H54 (cell line): Measurements from ENCODE around the gene TMEM80.

Experiments
- DNase-seq: peaks from one replicate; pipeline ENCODE4 v3.0.0; 2011; ENCODE audit warnings: low spot score, mixed read lengths; ENCODE audit not compliant: insufficient read length
- FAIRE-seq: peaks from 3 replicates; lab custom pipeline; 2011; peaks lifted over from hg19 to GRCh38; lab: Jason Lieb, UNC
- POLR2A ChIP-seq: IDR thresholded peaks from 2 replicates; pipeline ENCODE4 v1.6.1; 2011; ENCODE audit warnings: low read depth, mild to moderate bottlenecking, low read length

The TMEM80 gene

GRCh38 chr11:709109-709997 lies 13.7 kb downstream of the TMEM80 start:
- DNase-seq = no peak
- TF ChIP-seq POLR2A = no peak

GRCh38 chr11:714436-714835 lies 18.8 kb downstream of the TMEM80 start:
- FAIRE-seq (no peak), DNase-seq (no peak)
- TF ChIP-seq POLR2A = no peak

More at GRCh38 chr11:709109-709997, 13.7 kb downstream of the TMEM80 start:
- no peak for FAIRE-seq

- no peak for TF ChIP-seq POLR2A
- DNase-seq (no peak), FAIRE-seq (no peak)
These were observed 23.8 kb downstream of the TMEM80 start for GRCh38 chr11:719214-720016.

- no peak for TF ChIP-seq POLR2A
- DNase-seq = no peak
- no peak for FAIRE-seq
These were observed 24.5 kb downstream of the TMEM80 start for GRCh38 chr11:720017-720641.

- FAIRE-seq (no peak), DNase-seq (no peak)
- no peak for TF ChIP-seq POLR2A
These were observed 25.1 kb downstream of the TMEM80 start for GRCh38 chr11:720642-721246.

GRCh38 chr11:721247-721740 lies 25.7 kb downstream of the TMEM80 start:
- DNase-seq = no peak
- no peak for FAIRE-seq
- TF ChIP-seq POLR2A = no peak

GRCh38 chr11:721741-722345 lies 26.2 kb downstream of the TMEM80 start:
- no peak for TF ChIP-seq POLR2A
- no peak for DNase-seq
- FAIRE-seq = no peak

GRCh38 chr11:722346-722811 lies 26.8 kb downstream of the TMEM80 start:
- FAIRE-seq = no peak
- TF ChIP-seq POLR2A = no peak

GRCh38 chr11:723120-723883 lies 27.7 kb downstream of the TMEM80 start:
- DNase-seq = no peak

More at GRCh38 chr11:722346-722811, 26.8 kb downstream of the TMEM80 start:
- DNase-seq = no peak

GRCh38 chr11:724049-724777 lies 28.6 kb downstream of the TMEM80 start:
- no peak for TF ChIP-seq POLR2A
- DNase-seq (no peak), FAIRE-seq (no peak)

More at GRCh38 chr11:723120-723883, 27.7 kb downstream of the TMEM80 start:
- no peak for TF ChIP-seq POLR2A
- no peak for FAIRE-seq

- TF ChIP-seq POLR2A = no peak
- DNase-seq = no peak
- no peak for FAIRE-seq
These were observed 29.3 kb downstream of the TMEM80 start for GRCh38 chr11:724778-725386.
